DMS153 treated with DMSO at 0.1 percent for 48 hours (cell line): ENCODE results near the gene MYL4.
"Not testable (repeated sequence)": the region's sequence is repeated elsewhere in the genome, so short reads cannot be mapped to it uniquely, and the experiment has no call there.

ENCODE experiments used
- DNase-seq: peaks from one replicate; lab custom pipeline; 2025; ENCODE audit not compliant: unreplicated experiment; lab: John Stamatoyannopoulos, UW

The MYL4 gene

GRCh38 chr17:47219621-47220475, 10.7 kb downstream of the MYL4 start:
- DNase-seq: no peak

- no peak for DNase-seq
These were observed 11.4 kb downstream of the MYL4 start for GRCh38 chr17:47220531-47220999.

DNA sequence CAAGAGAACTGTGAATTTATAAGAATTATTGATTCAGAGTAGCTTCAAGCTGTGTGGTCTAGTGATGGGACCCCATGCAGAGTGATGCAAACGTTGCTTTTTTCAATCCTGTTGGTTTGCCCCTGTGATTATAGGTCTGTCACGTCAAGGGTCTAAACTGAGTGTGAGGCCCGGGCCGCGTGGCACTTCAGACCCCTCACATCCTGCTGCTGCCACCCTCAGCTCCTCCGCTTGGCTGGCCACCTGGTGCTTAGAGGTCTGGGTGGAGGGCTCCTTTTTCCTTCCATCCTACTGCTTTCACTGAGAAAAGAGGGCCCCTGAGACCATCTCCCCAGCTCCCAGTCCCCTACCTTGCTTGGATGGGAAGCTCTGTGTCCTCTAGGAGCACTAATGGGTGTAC, 12.0 kb downstream of the MYL4 start:
- no peak for DNase-seq

- no peak for DNase-seq
These were observed 12.9 kb downstream of the MYL4 start for GRCh38 chr17:47222047-47222446.

- DNase-seq: no peak
These were observed 13.9 kb downstream of the MYL4 start for GRCh38 chr17:47223007-47223406.

GRCh38 chr17:47223460-47223859, 14.3 kb downstream of the MYL4 start:
- DNase-seq: no peak

DNA sequence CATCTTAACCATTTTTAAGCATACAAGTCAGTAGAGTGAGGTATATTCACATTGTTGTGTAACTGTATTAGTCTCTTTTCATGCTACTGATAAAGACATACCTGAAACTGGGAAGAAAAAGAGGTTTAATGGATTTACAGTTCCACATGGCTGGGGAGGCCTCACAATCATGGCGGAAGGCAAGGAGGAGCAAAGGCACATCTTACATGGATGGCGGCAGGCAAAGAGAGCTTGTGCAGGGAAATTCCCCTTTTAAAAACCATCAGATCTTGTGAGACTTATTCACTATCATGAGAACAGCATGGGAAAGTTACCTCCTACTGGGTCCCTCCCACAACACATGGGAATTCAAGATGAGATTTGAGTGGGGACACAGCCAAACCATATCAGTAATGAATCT, 14.9 kb downstream of the MYL4 start:
- not testable (repeated sequence) for DNase-seq

GRCh38 chr17:47224966-47225365, 15.8 kb downstream of the MYL4 start:
- DNase-seq: no peak

DNA sequence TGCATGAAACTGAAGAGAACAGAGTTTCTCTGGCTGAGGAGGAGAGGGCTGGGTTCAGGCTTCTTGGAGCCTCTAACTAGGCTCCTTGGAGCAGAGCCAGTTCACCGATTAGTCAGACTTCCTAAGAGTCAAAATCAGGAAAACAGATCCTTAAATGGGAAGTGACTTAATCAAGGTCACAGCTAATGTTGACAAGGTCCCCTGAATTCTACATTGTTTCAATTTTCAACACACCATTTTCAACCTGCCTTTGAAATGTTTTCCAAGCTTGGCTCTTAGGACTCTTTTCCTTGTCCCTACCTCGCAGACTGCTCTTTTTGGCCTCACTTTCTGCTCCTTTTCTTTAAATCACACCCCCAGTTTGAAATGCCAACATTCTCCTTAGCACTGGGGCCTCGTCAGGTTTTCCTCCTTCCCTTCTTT, 16.3 kb downstream of the MYL4 start:
- no peak for DNase-seq

DNA sequence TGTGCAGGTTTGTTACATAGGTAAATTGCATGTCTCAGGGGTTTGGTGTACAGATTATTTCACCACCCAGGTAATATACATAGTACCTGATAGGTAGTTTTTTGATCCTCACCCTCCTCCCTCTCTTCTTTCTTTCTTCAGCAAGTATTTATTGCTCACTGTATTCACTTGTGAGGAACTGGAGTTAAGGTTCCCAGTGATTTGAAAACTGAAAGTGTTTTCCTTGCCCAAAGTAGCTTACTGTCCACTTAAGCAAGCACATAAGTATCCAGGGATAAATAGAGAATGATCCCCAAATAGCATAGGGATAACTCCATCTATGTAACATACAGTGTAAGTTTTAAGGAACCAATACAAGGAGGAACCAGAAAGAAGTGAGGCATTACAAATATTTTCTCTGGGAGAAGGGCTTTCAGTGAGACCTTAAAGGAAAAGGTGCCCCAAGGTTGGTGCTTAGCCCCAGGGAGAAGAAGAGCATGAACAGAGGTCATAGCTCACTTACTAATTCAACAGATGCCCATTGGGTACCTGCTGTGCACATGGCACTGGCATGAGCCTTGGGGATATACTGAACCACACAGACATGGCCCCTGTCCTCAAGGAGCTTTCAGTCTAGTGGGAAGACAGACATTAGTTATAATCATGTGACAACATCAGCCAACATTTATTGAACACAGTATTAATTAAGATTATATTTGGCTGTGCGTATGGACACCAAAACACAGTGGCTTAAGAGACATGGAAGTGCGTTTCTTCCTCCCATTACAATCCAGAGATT, 17.0 kb downstream of the MYL4 start:
- DNase-seq: no peak

DNA sequence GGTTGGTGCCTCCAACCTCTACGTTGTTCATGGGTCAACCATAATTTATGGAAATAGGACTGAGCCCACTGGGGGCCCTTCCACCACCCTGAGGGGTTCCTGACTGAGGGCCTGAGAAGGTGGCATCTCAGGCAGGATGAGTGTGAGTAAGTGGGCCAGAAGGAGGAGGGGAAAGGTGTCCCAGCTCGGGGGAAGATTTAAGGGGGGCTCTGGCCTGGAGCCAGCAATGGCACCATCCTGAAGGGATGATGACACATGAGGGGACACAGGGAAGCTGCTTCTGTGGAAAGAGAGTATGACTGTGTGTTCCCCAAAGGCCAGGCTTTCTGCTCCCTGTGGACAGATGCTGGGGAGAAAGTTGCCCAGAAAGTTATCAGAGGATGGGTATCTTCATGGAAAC, 18.7 kb downstream of the MYL4 start:
- DNase-seq: no peak

- DNase-seq: peak; percentile 74
These were observed 20.6 kb downstream of the MYL4 start for GRCh38 chr17:47229535-47230443.

GRCh38 chr17:47230864-47231263, 21.7 kb downstream of the MYL4 start:
- no peak for DNase-seq

DNA sequence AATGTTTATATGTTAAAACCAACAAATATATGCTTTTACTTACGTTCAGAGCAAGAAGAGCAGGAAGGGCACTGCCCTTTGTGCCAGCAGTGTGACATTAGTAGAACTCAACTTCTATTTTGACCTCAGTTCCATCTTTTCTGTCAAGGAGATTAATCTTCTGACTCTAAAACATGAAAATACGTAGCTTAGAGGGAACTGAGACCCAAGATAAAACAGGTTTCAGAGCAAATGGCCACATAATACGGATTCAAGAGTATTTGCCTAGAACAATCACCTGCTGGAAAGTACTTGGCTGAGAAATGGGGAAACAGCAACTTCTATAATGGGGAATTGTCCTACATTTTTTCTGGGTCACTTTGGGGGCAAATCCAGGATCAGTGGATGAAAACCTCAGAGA, 22.2 kb downstream of the MYL4 start:
- DNase-seq: no peak

GRCh38 chr17:47231866-47232265, 22.7 kb downstream of the MYL4 start:
- DNase-seq: no peak

- no peak for DNase-seq
These were observed 23.3 kb downstream of the MYL4 start for GRCh38 chr17:47232465-47232864.

GRCh38 chr17:47235506-47235905, 26.4 kb downstream of the MYL4 start:
- no peak for DNase-seq

- DNase-seq: no peak
These were observed 26.8 kb downstream of the MYL4 start for GRCh38 chr17:47235923-47236322.

DNA sequence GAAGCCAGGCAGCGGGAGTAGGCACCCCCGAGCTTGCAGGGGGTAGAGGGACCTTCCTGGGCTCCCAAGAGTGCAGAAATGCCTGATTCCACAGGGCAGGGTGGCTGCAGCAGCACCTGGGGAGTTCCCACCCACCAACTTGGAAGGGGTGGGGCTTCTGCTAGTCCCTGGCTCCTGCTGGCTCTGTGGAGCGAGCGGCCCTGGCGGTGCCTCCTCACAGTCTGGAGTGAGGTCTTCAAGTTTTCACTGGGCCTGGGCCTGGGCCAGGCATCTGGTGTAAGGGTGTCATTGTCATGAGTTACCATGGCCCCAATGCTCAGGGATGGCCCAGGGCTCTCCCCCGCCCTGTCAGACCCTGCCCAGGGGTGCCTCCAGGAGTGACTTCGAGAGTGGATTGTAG, 28.7 kb downstream of the MYL4 start:
- DNase-seq: no peak

DNA sequence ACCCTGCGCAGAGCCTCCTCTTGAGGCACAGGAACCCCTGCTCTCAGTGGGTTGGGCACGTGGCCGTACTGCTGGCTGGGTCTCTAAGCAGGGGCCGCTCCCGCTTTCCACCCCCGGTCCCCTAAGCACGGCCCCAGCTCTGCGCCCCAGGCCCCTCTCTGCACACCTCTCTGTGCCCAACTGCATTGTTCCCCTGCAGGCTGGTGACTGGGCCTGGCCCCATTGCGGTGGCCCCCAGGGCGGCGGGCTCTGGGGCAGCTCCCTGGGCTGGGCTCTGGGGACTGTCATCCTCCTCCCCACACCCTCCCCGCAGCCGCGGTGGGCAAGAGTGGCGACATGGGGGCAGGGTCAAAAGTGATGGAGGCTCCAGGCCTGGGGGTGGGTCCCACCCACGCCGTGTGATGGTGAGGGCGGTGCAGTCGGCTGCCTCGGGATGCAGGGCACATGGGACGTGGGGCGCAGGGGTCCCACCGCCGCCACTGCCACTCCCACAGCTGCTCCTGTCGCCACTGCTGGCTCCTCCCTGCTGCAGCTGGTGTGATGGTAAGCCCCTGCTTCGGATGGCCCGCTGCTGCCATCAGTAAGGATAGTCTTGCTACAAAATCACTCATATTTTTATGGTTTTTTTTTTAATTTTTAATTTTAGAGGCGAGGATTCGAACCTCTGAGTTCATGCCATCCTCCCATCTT, 29.3 kb downstream of the MYL4 start:
- no peak for DNase-seq

GRCh38 chr17:47239619-47239966, 30.4 kb downstream of the MYL4 start:
- DNase-seq: no peak
